ENCODE results near the gene KRTAP16-1. TPM values are rescaled to one million over a fixed set of nuclear protein-coding genes. Genes with fewer than 3 reads are reported as not detected.
"Not testable (repeated sequence)": the region's sequence is repeated elsewhere in the genome, so short reads cannot be mapped to it uniquely, and the experiment has no call there.

The KRTAP16-1 gene
- polyA plus RNA-seq, 1 donor (not counting 4 experiments of a cell fraction or from before 2014, with no cell fraction given), result not detected

- Histone ChIP-seq H3K4me2 (ENCODE audit: control insufficient read depth, extremely low read depth, insufficient read depth, low read depth, low read length) (no peak overlapping the region), H3K27me3 (ENCODE audit: control insufficient read depth, extremely low read depth, insufficient read depth, low read length) (no peaks in the 10 kb centered on the region), H3K27ac (ENCODE audit: control insufficient read depth, insufficient read depth, low read length) (no peak overlapping the region), H2AFZ (ENCODE audit: control insufficient read depth, low read length) (no peak overlapping the region), H3K9ac (ENCODE audit: control insufficient read depth, extremely low read depth, insufficient read depth, low read length) (no peak overlapping the region), H3K79me2 (ENCODE audit: control insufficient read depth, insufficient read depth, low read length) (no peaks in the 10 kb centered on the region), H4K20me1 (ENCODE audit: control insufficient read depth, extremely low read depth, insufficient read depth, low read length) (no peaks in the 10 kb centered on the region), H3K4me3 (ENCODE audit: control insufficient read depth in 2 of 3, extremely low read depth in 1 of 3, insufficient read depth in 2 of 3, low read depth in 1 of 3, low read length in 3 of 3) (no peak overlapping the region), H3K36me3 (ENCODE audit: control insufficient read depth in 2 of 2, extremely low read depth in 1 of 2, insufficient read depth in 2 of 2, low read length in 2 of 2) (no peaks in the 10 kb centered on the region), H3K4me1 (ENCODE audit: control insufficient read depth, extremely low read depth, insufficient read depth, low read length) (no peaks in the 10 kb centered on the region), H3K9me1 (ENCODE audit: control insufficient read depth, extremely low read depth, insufficient read depth, low read length) (no peaks in the 10 kb centered on the region), H3K9me3 (ENCODE audit: control insufficient read depth, low read depth, low read length) (no peaks in the 10 kb centered on the region)
- dilution Hi-C loops (cut with MboI; ENCODE audit: extremely low pct_ligation_motif_present, low sequenced_read_pairs), result no loop called here
- FAIRE-seq (no peak), DNase-seq (ENCODE audit: low read depth, low spot score) (no peak)
- TF ChIP-seq EZH2 (IDR thresholded peaks at IDR 0.05; ENCODE audit: low read length) (no peak), CTCF (optimal IDR thresholded peaks at IDR 0.05 in 1 of 3, IDR thresholded peaks at IDR 0.05 in 1 of 3, conservative IDR thresholded peaks at IDR 0.05 in 1 of 3; ENCODE audit: extremely low read depth in 1 of 3, insufficient read depth in 2 of 3, low read length in 3 of 3) (no peak)
Observed at GRCh38 chr17:41271858-41272257, 37.3 kb downstream of the KRTAP16-1 start.

GRCh38 chr17:41271323-41271722, 37.8 kb downstream of the KRTAP16-1 start:
- H3K79me2 ChIP-seq (ENCODE audit: control insufficient read depth, insufficient read depth, low read length); H3K4me1 ChIP-seq (ENCODE audit: control insufficient read depth, extremely low read depth, insufficient read depth, low read length); H4K20me1 ChIP-seq (ENCODE audit: control insufficient read depth, extremely low read depth, insufficient read depth, low read length); H3K9ac ChIP-seq (ENCODE audit: control insufficient read depth, extremely low read depth, insufficient read depth, low read length); H3K4me3 ChIP-seq (ENCODE audit: control insufficient read depth in 2 of 3, extremely low read depth in 1 of 3, insufficient read depth in 2 of 3, low read depth in 1 of 3, low read length in 3 of 3); H3K36me3 ChIP-seq (ENCODE audit: control insufficient read depth in 2 of 2, extremely low read depth in 1 of 2, insufficient read depth in 2 of 2, low read length in 2 of 2); dilution Hi-C loops (cut with MboI; ENCODE audit: extremely low pct_ligation_motif_present, low sequenced_read_pairs); H3K4me2 ChIP-seq (ENCODE audit: control insufficient read depth, extremely low read depth, insufficient read depth, low read depth, low read length); FAIRE-seq; H3K27ac ChIP-seq (ENCODE audit: control insufficient read depth, insufficient read depth, low read length); H2AFZ ChIP-seq (ENCODE audit: control insufficient read depth, low read length); H3K9me1 ChIP-seq (ENCODE audit: control insufficient read depth, extremely low read depth, insufficient read depth, low read length); DNase-seq (ENCODE audit: low read depth, low spot score); H3K9me3 ChIP-seq (ENCODE audit: control insufficient read depth, low read depth, low read length); H3K27me3 ChIP-seq (ENCODE audit: control insufficient read depth, extremely low read depth, insufficient read depth, low read length): not testable (repeated sequence)

GRCh38 chr17:41267711-41268110, 41.4 kb downstream of the KRTAP16-1 start:
- Histone ChIP-seq H3K9ac (ENCODE audit: control insufficient read depth, extremely low read depth, insufficient read depth, low read length) (no peak overlapping the region), H4K20me1 (ENCODE audit: control insufficient read depth, extremely low read depth, insufficient read depth, low read length) (no peaks in the 10 kb centered on the region), H3K9me3 (ENCODE audit: control insufficient read depth, low read depth, low read length) (no peaks in the 10 kb centered on the region), H3K9me1 (ENCODE audit: control insufficient read depth, extremely low read depth, insufficient read depth, low read length) (no peaks in the 10 kb centered on the region), H3K4me3 (ENCODE audit: control insufficient read depth in 2 of 3, extremely low read depth in 1 of 3, insufficient read depth in 2 of 3, low read depth in 1 of 3, low read length in 3 of 3) (no peak overlapping the region), H2AFZ (ENCODE audit: control insufficient read depth, low read length) (no peak overlapping the region), H3K4me1 (ENCODE audit: control insufficient read depth, extremely low read depth, insufficient read depth, low read length) (no peaks in the 10 kb centered on the region), H3K36me3 (ENCODE audit: control insufficient read depth in 2 of 2, extremely low read depth in 1 of 2, insufficient read depth in 2 of 2, low read length in 2 of 2) (no peaks in the 10 kb centered on the region), H3K4me2 (ENCODE audit: control insufficient read depth, extremely low read depth, insufficient read depth, low read depth, low read length) (no peak overlapping the region), H3K27me3 (ENCODE audit: control insufficient read depth, extremely low read depth, insufficient read depth, low read length) (peaks cover 3% of the 10 kb centered on the region), H3K27ac (ENCODE audit: control insufficient read depth, insufficient read depth, low read length) (no peak overlapping the region), H3K79me2 (ENCODE audit: control insufficient read depth, insufficient read depth, low read length) (no peaks in the 10 kb centered on the region)
- FAIRE-seq (no peak), DNase-seq (ENCODE audit: low read depth, low spot score) (no peak)
- dilution Hi-C loops (cut with MboI; ENCODE audit: extremely low pct_ligation_motif_present, low sequenced_read_pairs), result no loop called here
- no peak for TF ChIP-seq CTCF (optimal IDR thresholded peaks at IDR 0.05 in 1 of 3, IDR thresholded peaks at IDR 0.05 in 1 of 3, conservative IDR thresholded peaks at IDR 0.05 in 1 of 3; ENCODE audit: extremely low read depth in 1 of 3, insufficient read depth in 2 of 3, low read length in 3 of 3)
- no peak for TF ChIP-seq EZH2 (IDR thresholded peaks at IDR 0.05; ENCODE audit: low read length)

All from keratinocyte (primary cell).